Tibial nerve (tissue), 4 donors: ENCODE measurements around the gene IL11RA. TPM values are rescaled to one million over a fixed set of nuclear protein-coding genes. Genes with fewer than 3 reads are reported as not detected.

Experiments
- DNase-seq, 2 donors: peaks; one replicate each; pipeline ENCODE4 v3.0.0-alpha.2; 2019; ENCODE audit warnings: low spot score in 2 of 2
- H3K27ac ChIP-seq, 4 donors: fragments of 200-600 bp; sonication (generic) in 3 of 4; one replicate each; pipeline ENCODE4 v1.5.1; 2017 to 2019; ENCODE audit warnings: mild to moderate bottlenecking in 1 of 4
- H3K27me3 ChIP-seq, 2 donors: fragments of 200-600 bp; sonication (generic) in 1 of 2; one replicate each; pipeline versions ENCODE4 v1.5.1 to v1.6.0; 2017 to 2019
- H3K36me3 ChIP-seq, 3 donors: fragments of 200-600 bp; sonication (generic); one replicate each; pipeline ENCODE4 v1.5.1; 2018 to 2019
- H3K4me1 ChIP-seq, 4 donors: fragments of 200-600 bp; sonication (generic) in 3 of 4; one replicate each; pipeline ENCODE4 v1.5.1; 2017 to 2019
- H3K4me3 ChIP-seq, 4 donors: fragments of 200-600 bp; sonication (generic) in 3 of 4; one replicate each; pipeline ENCODE4 v1.5.1; 2017 to 2019; ENCODE audit warnings: mild to moderate bottlenecking in 1 of 4, moderate library complexity in 1 of 4
- H3K9me3 ChIP-seq, 4 donors: fragments of 200-600 bp; sonication (generic) in 3 of 4; one replicate each; pipeline ENCODE4 v1.5.1; 2017 to 2019
- CTCF ChIP-seq, 5 experiments: fragments of 200-600 bp in 3 of 5; fragments of 450-650 bp in 2 of 5; sonication (generic) in 3 of 5; IDR thresholded peaks; one replicate each; pipeline ENCODE4 v1.5.1; 2016 to 2019; ENCODE audit warnings: antibody characterized with exemption in 5 of 5, mild to moderate bottlenecking in 3 of 5, moderate library complexity in 2 of 5
- EP300 ChIP-seq, 2 donors: sonication (generic); formaldehyde crosslinking; IDR thresholded peaks; one replicate each; pipeline ENCODE4 v1.6.1; 2017; ENCODE audit warnings: antibody characterized with exemption in 2 of 2, mild to moderate bottlenecking in 1 of 2
- POLR2A ChIP-seq, 2 donors: fragments of 450-650 bp; IDR thresholded peaks; one replicate each; pipeline ENCODE4 v1.6.1; 2017; ENCODE audit warnings: antibody characterized with exemption in 2 of 2, mild to moderate bottlenecking in 2 of 2, moderate library complexity in 2 of 2
- WGBS, 2 donors: methylation state at CpG; one replicate each; pipeline ENCODE4 v1.1.5; 2018; 5-methylcytosine and 5-hydroxymethylcytosine counted together
- total RNA-seq, 4 donors: library from RNA; depleted of rRNA; stranded (reverse); fragments of >200 nt; gene quantifications; one replicate each; pipeline ENCODE4 v1.1.0, GENCODE V29; 2016

IL11RA gene
- total RNA-seq, 4 donors from 2014 or later, result 27.3 to 48.8 (median 39.6) TPM

- Histone ChIP-seq H3K27me3 (no peaks in the 10 kb centered on the region), H3K27ac (no peak overlapping the region)
- 82 to 89% methylated on average over 8 of the region's 8 CpGs for WGBS, 2 donors
Observed at GRCh38 chr9:34689512-34689911, 37.5 kb downstream of the IL11RA start.

GRCh38 chr9:34690983-34691935, 39.3 kb downstream of the IL11RA start, which contains the start of gene CCL19:
CCL19 (minus strand) TSS chr9:34691276; CDS start chr9:34691139, 137 bp downstream.
- DNase-seq, result no peak
- WGBS, 2 donors, result 31 to 33% methylated on average over 6 of the region's 6 CpGs
- TF ChIP-seq CTCF (IDR thresholded peaks at IDR 0.05) (no peak), POLR2A (IDR thresholded peaks at IDR 0.05) (no peak), EP300 (IDR thresholded peaks at IDR 0.05) (no peak)
- Histone ChIP-seq H3K4me1 (peaks cover 0 to 33% (median 0%) of the 10 kb centered on the region in 4 donors), H3K27ac (no peak within 1 kb of the TSS), H3K4me3 (no peak within 1 kb of the TSS), H3K9me3 (no peaks in the 10 kb centered on the region), H3K27me3 (no peaks in the 10 kb centered on the region), H3K36me3 (no peaks in the 10 kb centered on the region)

More at GRCh38 chr9:34689512-34689911, 37.5 kb downstream of the IL11RA start:
- peaks cover 0 to 37% (median 1%) of the 10 kb centered on the region in 4 donors for H3K4me1 ChIP-seq
- H3K9me3 ChIP-seq, result no peaks in the 10 kb centered on the region
- TF ChIP-seq POLR2A (IDR thresholded peaks at IDR 0.05) (no peak), EP300 (IDR thresholded peaks at IDR 0.05) (no peak), CTCF (IDR thresholded peaks at IDR 0.05) (no peak)
- no peak overlapping the region for H3K4me3 ChIP-seq
- DNase-seq, result no peak
- H3K36me3 ChIP-seq, result no peaks in the 10 kb centered on the region

GRCh38 chr9:34691936-34692315, 39.9 kb downstream of the IL11RA start:
- 86 to 87% methylated on average over 5 of the region's 5 CpGs for WGBS, 2 donors

GRCh38 chr9:34693560-34693959, 41.6 kb downstream of the IL11RA start:
- Histone ChIP-seq H3K4me3 (no peak overlapping the region), H3K36me3 (no peaks in the 10 kb centered on the region), H3K4me1 (peaks cover 0 to 15% (median 0%) of the 10 kb centered on the region in 4 donors), H3K27me3 (no peaks in the 10 kb centered on the region), H3K27ac (no peak overlapping the region), H3K9me3 (no peaks in the 10 kb centered on the region)
- no peak for DNase-seq
- WGBS, 2 donors, result 77 to 92% methylated on average over 2 of the region's 2 CpGs
- TF ChIP-seq EP300 (IDR thresholded peaks at IDR 0.05), result no peak
- no peak for TF ChIP-seq CTCF (IDR thresholded peaks at IDR 0.05)
- no peak for TF ChIP-seq POLR2A (IDR thresholded peaks at IDR 0.05)

More at GRCh38 chr9:34691936-34692315, 39.9 kb downstream of the IL11RA start:
- TF ChIP-seq POLR2A (IDR thresholded peaks at IDR 0.05) (no peak), EP300 (IDR thresholded peaks at IDR 0.05) (no peak), CTCF (IDR thresholded peaks at IDR 0.05) (no peak)
- Histone ChIP-seq H3K36me3 (no peaks in the 10 kb centered on the region), H3K4me3 (no peak overlapping the region), H3K9me3 (no peaks in the 10 kb centered on the region), H3K27ac (no peak overlapping the region), H3K4me1 (peaks cover 0 to 26% (median 0%) of the 10 kb centered on the region in 4 donors), H3K27me3 (no peaks in the 10 kb centered on the region)
- no peak for DNase-seq

GRCh38 chr9:34694811-34695210, 42.8 kb downstream of the IL11RA start:
- no peak for DNase-seq
- H3K9me3 ChIP-seq, result no peaks in the 10 kb centered on the region
- H3K4me1 ChIP-seq, result peaks cover 0 to 13% (median 0%) of the 10 kb centered on the region in 4 donors
- no peak for TF ChIP-seq CTCF (IDR thresholded peaks at IDR 0.05)
- TF ChIP-seq EP300 (IDR thresholded peaks at IDR 0.05), result no peak
- TF ChIP-seq POLR2A (IDR thresholded peaks at IDR 0.05), result no peak
- no peaks in the 10 kb centered on the region for H3K27me3 ChIP-seq
- no peak overlapping the region for H3K27ac ChIP-seq
- no peaks in the 10 kb centered on the region for H3K36me3 ChIP-seq
- no peak overlapping the region for H3K4me3 ChIP-seq
